Lower leg skin (tissue), 3 donors: Measurements from ENCODE around the gene IGSF5.

ENCODE experiments used
- CTCF ChIP-seq, 3 donors: fragments of 450-650 bp; IDR thresholded peaks; one replicate each; pipeline ENCODE4 v1.5.1; 2016; ENCODE audit warnings: antibody characterized with exemption in 3 of 3, mild to moderate bottlenecking in 3 of 3, moderate library complexity in 2 of 3
- POLR2A ChIP-seq, 2 donors: fragments of 450-650 bp; IDR thresholded peaks; one replicate each; pipeline ENCODE4 v1.6.1; 2016 to 2017; ENCODE audit warnings: antibody characterized with exemption in 2 of 2, mild to moderate bottlenecking in 1 of 2, moderate library complexity in 1 of 2

GRCh38 chr21:39754811-39755210 is 9.8 kb downstream of the IGSF5 start:
- TF ChIP-seq POLR2A (IDR thresholded peaks at IDR 0.05) = no peak
- no peak for TF ChIP-seq CTCF (IDR thresholded peaks at IDR 0.05)
